Measurements from ENCODE around the gene SERPINA10.

- TF ChIP-seq EP300 (IDR thresholded peaks at IDR 0.05; ENCODE audit: borderline replicate concordance in 1 of 2, low read depth in 1 of 2, low read length in 1 of 2) (no peak), RAD21 (IDR thresholded peaks at IDR 0.05; ENCODE audit: low read length) (no peak), POLR2AphosphoS5 (IDR thresholded peaks at IDR 0.05; ENCODE audit: low read depth, low read length) (no peak), TCF12 (IDR thresholded peaks at IDR 0.05) (no peak), JUND (IDR thresholded peaks at IDR 0.05) (no peak), CTCF (IDR thresholded peaks at IDR 0.05) (no peak), GATA2 (CRISPR knock-in tag; IDR thresholded peaks at IDR 0.05) (no peak), EZH2phosphoT487 (IDR thresholded peaks at IDR 0.05; ENCODE audit: borderline replicate concordance, low read depth) (no peak)
These were observed 1.7 kb downstream of the SERPINA10 start for GRCh38 chr14:94291159-94291905.

Measured in SK-N-SH (cell line).